HepG2 (cell line): Measurements from ENCODE around the gene FAM229A. TPM values are rescaled to one million over a fixed set of nuclear protein-coding genes. Genes with fewer than 3 reads are reported as not detected.
A peak's percentile ranks its signal among the peaks of the same experiment; 100 is the strongest.

Source experiments
- CCDC6 ChIP-seq: sonication (generic); formaldehyde crosslinking; IDR thresholded peaks from 2 replicates; pipeline ENCODE4 v1.8.1; 2022; ENCODE audit warnings: mild to moderate bottlenecking, missing genetic modification reagents, moderate library complexity
- GLI4 ChIP-seq: sonication (generic); formaldehyde crosslinking; IDR thresholded peaks from 2 replicates; pipeline ENCODE4 v1.5.1; 2020; ENCODE audit warnings: missing genetic modification reagents, mild to moderate bottlenecking, moderate library complexity, borderline replicate concordance
- GPBP1L1 ChIP-seq: sonication (generic); formaldehyde crosslinking; IDR thresholded peaks from 2 replicates; pipeline ENCODE4 v1.5.0; 2020; ENCODE audit warnings: mild to moderate bottlenecking, missing genetic modification reagents
- KLF16 ChIP-seq, 2 experiments: sonication (generic) in 1 of 2; formaldehyde crosslinking in 1 of 2; IDR thresholded peaks; 2 replicates each; pipeline versions ENCODE4 v1.6.1 to v1.8.0; 2016 to 2023; ENCODE audit warnings: missing genetic modification reagents in 2 of 2, missing compliant biosample characterization in 1 of 2
- MAX ChIP-seq: IDR thresholded peaks from 2 replicates; pipeline ENCODE4 v1.6.1; 2012; ENCODE audit warnings: inconsistent platforms
- NFKB2 ChIP-seq: sonication (generic); formaldehyde crosslinking; IDR thresholded peaks from 2 replicates; pipeline ENCODE4 v1.4.0; 2020; ENCODE audit warnings: missing genetic modification reagents, borderline replicate concordance
- RARA ChIP-seq: IDR thresholded peaks from 2 replicates; pipeline ENCODE4 v1.6.1; 2016; ENCODE audit warnings: missing genetic modification reagents, missing compliant biosample characterization
- SALL2 ChIP-seq: sonication (generic); formaldehyde crosslinking; IDR thresholded peaks from 2 replicates; pipeline ENCODE4 v1.8.1; 2023; ENCODE audit warnings: mild to moderate bottlenecking, missing genetic modification reagents, inconsistent platforms
- SSRP1 ChIP-seq: IDR thresholded peaks from 2 replicates; pipeline ENCODE4 v1.6.1; 2016; ENCODE audit warnings: control low read depth
- ZBTB8A ChIP-seq: sonication (generic); formaldehyde crosslinking; IDR thresholded peaks from 2 replicates; pipeline ENCODE4 v1.4.0; 2020; ENCODE audit warnings: mild to moderate bottlenecking, low read depth, missing genetic modification reagents, borderline replicate concordance
- ZEB1 ChIP-seq: IDR thresholded peaks from 2 replicates; pipeline ENCODE4 v1.6.1; 2012; ENCODE audit warnings: mild to moderate bottlenecking, low read depth, inconsistent platforms; ENCODE audit not compliant: insufficient replicate concordance
- ZNF17 ChIP-seq: sonication (generic); formaldehyde crosslinking; IDR thresholded peaks from 2 replicates; pipeline ENCODE4 v1.5.0; 2020; ENCODE audit warnings: mild to moderate bottlenecking, missing genetic modification reagents
- ZNF205 ChIP-seq: IDR thresholded peaks from 2 replicates; pipeline ENCODE4 v1.6.1; 2018; ENCODE audit warnings: missing biosample characterization, missing genetic modification reagents
- ZNF350 ChIP-seq: sonication (generic); formaldehyde crosslinking; IDR thresholded peaks from 2 replicates; pipeline ENCODE4 v1.4.0; 2020; ENCODE audit warnings: mild to moderate bottlenecking, low read depth, missing genetic modification reagents, borderline replicate concordance
- ZNF431 ChIP-seq: sonication (generic); formaldehyde crosslinking; IDR thresholded peaks from 2 replicates; pipeline ENCODE4 v1.9.0; 2022; ENCODE audit warnings: missing genetic modification reagents, low read depth, mild to moderate bottlenecking, borderline replicate concordance
- ZNF781 ChIP-seq: sonication (generic); formaldehyde crosslinking; IDR thresholded peaks from 2 replicates; pipeline ENCODE4 v1.5.1; 2020; ENCODE audit warnings: borderline replicate concordance, mild to moderate bottlenecking, missing genetic modification reagents; ENCODE audit errors: not compliant biosample characterization
- polyA plus RNA-seq, 8 experiments: library from polyadenylated mRNA; depleted of rRNA in 3 of 8; stranded (reverse) in 7 of 8; unstranded in 1 of 8; fragments of >200 nt; fragmentation: Illumina TruSeq in 4 of 8; extraction: Trizol in 4 of 8; gene quantifications; 2 replicates each; pipeline versions ENCODE4 v1.2.1 to v1.2.3, GENCODE V29; 2011 to 2016; ENCODE audit warnings: low read depth in 4 of 8, missing spikeins in 1 of 8, mixed read lengths in 1 of 8; ENCODE audit not compliant: insufficient read depth in 1 of 8
- total RNA-seq, 5 experiments: library from RNA; depleted of rRNA; stranded (reverse); fragments of >200 nt; fragmentation: Illumina TruSeq; extraction: Trizol; gene quantifications; 2 replicates each; pipeline ENCODE4 v1.2.3, GENCODE V29; 2016; ENCODE audit warnings: low read depth in 1 of 5
- TF ChIP-seq, protein P1 (sequence below): IDR thresholded peaks from 2 replicates; pipeline ENCODE4 v1.4.0; 2020; ENCODE audit warnings: mild to moderate bottlenecking, missing genetic modification reagents
- TF ChIP-seq, protein P2 (sequence below): sonication (generic); formaldehyde crosslinking; IDR thresholded peaks from 2 replicates; pipeline ENCODE4 v1.8.1; 2023; ENCODE audit warnings: mild to moderate bottlenecking, missing genetic modification reagents
- TF ChIP-seq, protein P3 (sequence below): sonication (generic); formaldehyde crosslinking; IDR thresholded peaks from 2 replicates; pipeline ENCODE4 v1.4.0; 2020; ENCODE audit warnings: mild to moderate bottlenecking, missing genetic modification reagents, borderline replicate concordance
- TF ChIP-seq, protein P4 (sequence below): sonication (generic); formaldehyde crosslinking; IDR thresholded peaks from 2 replicates; pipeline ENCODE4 v1.5.1; 2020; ENCODE audit warnings: missing genetic modification reagents, mild to moderate bottlenecking, borderline replicate concordance

FAM229A gene
- total and polyA plus RNA-seq, 2 of the 13 experiments (the other 11 are each of a cell fraction or from before 2014, with no cell fraction given): 3.2 to 17.6 TPM

- TF ChIP-seq, protein P1, sequence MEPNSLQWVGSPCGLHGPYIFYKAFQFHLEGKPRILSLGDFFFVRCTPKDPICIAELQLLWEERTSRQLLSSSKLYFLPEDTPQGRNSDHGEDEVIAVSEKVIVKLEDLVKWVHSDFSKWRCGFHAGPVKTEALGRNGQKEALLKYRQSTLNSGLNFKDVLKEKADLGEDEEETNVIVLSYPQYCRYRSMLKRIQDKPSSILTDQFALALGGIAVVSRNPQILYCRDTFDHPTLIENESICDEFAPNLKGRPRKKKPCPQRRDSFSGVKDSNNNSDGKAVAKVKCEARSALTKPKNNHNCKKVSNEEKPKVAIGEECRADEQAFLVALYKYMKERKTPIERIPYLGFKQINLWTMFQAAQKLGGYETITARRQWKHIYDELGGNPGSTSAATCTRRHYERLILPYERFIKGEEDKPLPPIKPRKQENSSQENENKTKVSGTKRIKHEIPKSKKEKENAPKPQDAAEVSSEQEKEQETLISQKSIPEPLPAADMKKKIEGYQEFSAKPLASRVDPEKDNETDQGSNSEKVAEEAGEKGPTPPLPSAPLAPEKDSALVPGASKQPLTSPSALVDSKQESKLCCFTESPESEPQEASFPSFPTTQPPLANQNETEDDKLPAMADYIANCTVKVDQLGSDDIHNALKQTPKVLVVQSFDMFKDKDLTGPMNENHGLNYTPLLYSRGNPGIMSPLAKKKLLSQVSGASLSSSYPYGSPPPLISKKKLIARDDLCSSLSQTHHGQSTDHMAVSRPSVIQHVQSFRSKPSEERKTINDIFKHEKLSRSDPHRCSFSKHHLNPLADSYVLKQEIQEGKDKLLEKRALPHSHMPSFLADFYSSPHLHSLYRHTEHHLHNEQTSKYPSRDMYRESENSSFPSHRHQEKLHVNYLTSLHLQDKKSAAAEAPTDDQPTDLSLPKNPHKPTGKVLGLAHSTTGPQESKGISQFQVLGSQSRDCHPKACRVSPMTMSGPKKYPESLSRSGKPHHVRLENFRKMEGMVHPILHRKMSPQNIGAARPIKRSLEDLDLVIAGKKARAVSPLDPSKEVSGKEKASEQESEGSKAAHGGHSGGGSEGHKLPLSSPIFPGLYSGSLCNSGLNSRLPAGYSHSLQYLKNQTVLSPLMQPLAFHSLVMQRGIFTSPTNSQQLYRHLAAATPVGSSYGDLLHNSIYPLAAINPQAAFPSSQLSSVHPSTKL (CRISPR knock-in tag): peak; percentile 44; the same call in 1 of the 2 replicates
- peak; percentile 75 for TF ChIP-seq RARA
- no peak for TF ChIP-seq ZNF17 (CRISPR knock-in tag)
- TF ChIP-seq ZNF431 (CRISPR knock-in tag): peak; percentile 78; the same call in 1 of the 2 replicates
- no peak for TF ChIP-seq CCDC6
- peak; percentile 26 for TF ChIP-seq ZNF781 (CRISPR knock-in tag)
- no peak for TF ChIP-seq SALL2 (CRISPR knock-in tag)
- 0 out of 2 replicates have a peak, but pooled peaks have one; percentile 11 for TF ChIP-seq NFKB2 (CRISPR knock-in tag)
- no peak for TF ChIP-seq KLF16 (CRISPR knock-in tag; IDR thresholded peaks at IDR 0.05)
- TF ChIP-seq, protein P2, sequence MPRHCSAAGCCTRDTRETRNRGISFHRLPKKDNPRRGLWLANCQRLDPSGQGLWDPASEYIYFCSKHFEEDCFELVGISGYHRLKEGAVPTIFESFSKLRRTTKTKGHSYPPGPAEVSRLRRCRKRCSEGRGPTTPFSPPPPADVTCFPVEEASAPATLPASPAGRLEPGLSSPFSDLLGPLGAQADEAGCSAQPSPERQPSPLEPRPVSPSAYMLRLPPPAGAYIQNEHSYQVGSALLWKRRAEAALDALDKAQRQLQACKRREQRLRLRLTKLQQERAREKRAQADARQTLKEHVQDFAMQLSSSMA: no peak
- TF ChIP-seq, protein P3, sequence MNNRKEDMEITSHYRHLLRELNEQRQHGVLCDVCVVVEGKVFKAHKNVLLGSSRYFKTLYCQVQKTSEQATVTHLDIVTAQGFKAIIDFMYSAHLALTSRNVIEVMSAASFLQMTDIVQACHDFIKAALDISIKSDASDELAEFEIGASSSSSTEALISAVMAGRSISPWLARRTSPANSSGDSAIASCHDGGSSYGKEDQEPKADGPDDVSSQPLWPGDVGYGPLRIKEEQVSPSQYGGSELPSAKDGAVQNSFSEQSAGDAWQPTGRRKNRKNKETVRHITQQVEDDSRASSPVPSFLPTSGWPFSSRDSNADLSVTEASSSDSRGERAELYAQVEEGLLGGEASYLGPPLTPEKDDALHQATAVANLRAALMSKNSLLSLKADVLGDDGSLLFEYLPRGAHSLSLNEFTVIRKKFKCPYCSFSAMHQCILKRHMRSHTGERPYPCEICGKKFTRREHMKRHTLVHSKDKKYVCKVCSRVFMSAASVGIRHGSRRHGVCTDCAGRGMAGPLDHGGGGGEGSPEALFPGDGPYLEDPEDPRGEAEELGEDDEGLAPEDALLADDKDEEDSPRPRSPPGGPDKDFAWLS (CRISPR knock-in tag): no peak
- 0 out of 2 replicates have a peak, but pooled peaks have one; percentile 20 for TF ChIP-seq ZNF350 (CRISPR knock-in tag)
- TF ChIP-seq GLI4 (CRISPR knock-in tag): no peak
- TF ChIP-seq ZNF205 (CRISPR knock-in tag): no peak
- TF ChIP-seq MAX: peak; percentile 67
- no peak for TF ChIP-seq GPBP1L1 (CRISPR knock-in tag)
- TF ChIP-seq ZEB1: no peak
- TF ChIP-seq, protein P4, sequence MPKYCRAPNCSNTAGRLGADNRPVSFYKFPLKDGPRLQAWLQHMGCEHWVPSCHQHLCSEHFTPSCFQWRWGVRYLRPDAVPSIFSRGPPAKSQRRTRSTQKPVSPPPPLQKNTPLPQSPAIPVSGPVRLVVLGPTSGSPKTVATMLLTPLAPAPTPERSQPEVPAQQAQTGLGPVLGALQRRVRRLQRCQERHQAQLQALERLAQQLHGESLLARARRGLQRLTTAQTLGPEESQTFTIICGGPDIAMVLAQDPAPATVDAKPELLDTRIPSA (CRISPR knock-in tag): no peak
- TF ChIP-seq ZBTB8A (CRISPR knock-in tag): no peak
- TF ChIP-seq SSRP1: no peak; the same call in 1 of the 2 replicates
Observed at GRCh38 chr1:32345289-32345827, 16.9 kb downstream of the FAM229A start (continued).
